Naive thymus-derived CD4-positive, alpha-beta T cell (primary cell): Measurements from ENCODE around the gene AGR3. TPM values are rescaled to one million over a fixed set of nuclear protein-coding genes. Genes with fewer than 3 reads are reported as not detected.

Experiments used
- ATAC-seq: fragments of 150-1000 bp; cut with Tn5 transposase; 2 replicates; pipeline ENCODE4 v1.10.0; 2021; ENCODE audit warnings: mild to moderate bottlenecking, moderate library complexity
- CTCF ChIA-PET: fragments of 350-600 bp; sonication (Branson Sonifier 250); formaldehyde crosslinking; loops from one replicate; lab custom pipeline; 2021; ENCODE audit warnings: antibody characterized with exemption; lab: Charles Lee
- POLR2A ChIA-PET: fragments of 350-600 bp; sonication (Branson Sonifier 250); formaldehyde crosslinking; loops from one replicate; lab custom pipeline; 2021; ENCODE audit warnings: antibody characterized with exemption, inconsistent platforms; lab: Charles Lee
- DNase-seq, 9 donors: peaks; one replicate each; pipeline versions ENCODE4 v3.0.0 to v3.0.0-alpha.2; 2020 to 2022; ENCODE audit warnings: mixed read lengths in 1 of 9
- H3K27ac ChIP-seq: one replicate; pipeline ENCODE4 v1.7.0; 2013; ENCODE audit warnings: mild to moderate bottlenecking, low read depth, low read length, moderate library complexity
- H3K27me3 ChIP-seq, 2 donors: one replicate each; pipeline ENCODE4 v1.7.0; 2013; ENCODE audit warnings: low read length in 2 of 2, mild to moderate bottlenecking in 2 of 2, moderate library complexity in 2 of 2; ENCODE audit not compliant: control insufficient read depth in 2 of 2, insufficient read depth in 2 of 2
- H3K36me3 ChIP-seq, 3 experiments: 1 replicate in 2 of 3; 2 replicates in 1 of 3; pipeline ENCODE4 v1.7.0; 2013; ENCODE audit warnings: low read length in 3 of 3, mild to moderate bottlenecking in 3 of 3, moderate library complexity in 1 of 3; ENCODE audit not compliant: insufficient read depth in 3 of 3, control insufficient read depth in 2 of 3
- H3K4me1 ChIP-seq, 2 donors: one replicate each; pipeline ENCODE4 v1.7.0; 2013; ENCODE audit warnings: low read length in 2 of 2, mild to moderate bottlenecking in 2 of 2, moderate library complexity in 1 of 2; ENCODE audit not compliant: control insufficient read depth in 2 of 2, insufficient read depth in 2 of 2
- H3K4me3 ChIP-seq: 2 replicates; pipeline ENCODE4 v1.7.0; 2013; ENCODE audit warnings: mild to moderate bottlenecking, low read length
- H3K9me3 ChIP-seq, 3 experiments: 1 replicate in 2 of 3; 2 replicates in 1 of 3; pipeline ENCODE4 v1.7.0; 2013; ENCODE audit warnings: low read length in 3 of 3; ENCODE audit not compliant: control insufficient read depth in 2 of 3
- H3K27ac Mint-ChIP-seq, 9 donors: one replicate each; pipeline ENCODE4 v1.8.0; 2020 to 2022; ENCODE audit warnings: mixed read lengths in 9 of 9, mild to moderate bottlenecking in 8 of 9, moderate library complexity in 5 of 9, inconsistent platforms in 2 of 9
- H3K27me3 Mint-ChIP-seq, 5 donors: one replicate each; pipeline ENCODE4 v1.8.0; 2021 to 2022; ENCODE audit warnings: mixed read lengths in 5 of 5, mild to moderate bottlenecking in 1 of 5
- H3K36me3 Mint-ChIP-seq, 5 donors: one replicate each; pipeline ENCODE4 v1.8.0; 2020 to 2022; ENCODE audit warnings: mixed read lengths in 5 of 5, mild to moderate bottlenecking in 3 of 5, inconsistent platforms in 1 of 5
- H3K4me1 Mint-ChIP-seq, 7 donors: one replicate each; pipeline ENCODE4 v1.8.0; 2020 to 2022; ENCODE audit warnings: mixed read lengths in 7 of 7, mild to moderate bottlenecking in 3 of 7, inconsistent platforms in 1 of 7
- H3K4me3 Mint-ChIP-seq, 10 donors: one replicate each; pipeline ENCODE4 v1.8.0; 2020 to 2022; ENCODE audit warnings: mild to moderate bottlenecking in 10 of 10, mixed read lengths in 10 of 10, moderate library complexity in 6 of 10, inconsistent platforms in 2 of 10
- H3K9me3 Mint-ChIP-seq, 11 donors: one replicate each; pipeline ENCODE4 v1.8.0; 2020 to 2022; ENCODE audit warnings: mixed read lengths in 11 of 11, mild to moderate bottlenecking in 4 of 11, inconsistent platforms in 1 of 11, moderate library complexity in 1 of 11
- intact Hi-C, 2 donors: fragments of 100-400 bp; cut with micrococcal nuclease; formaldehyde crosslinking; loops; one replicate each; pipeline ENCODE4 v1.15.1; 2023
- polyA plus RNA-seq, 2 donors: library from polyadenylated mRNA; unstranded; fragments of 300-500 nt; fragmentation: Illumina TruSeq; gene quantifications; one replicate each; pipeline ENCODE4 v1.2.3, GENCODE V29; 2021
- total RNA-seq, 6 experiments: library from RNA in 5 of 6; stranded (reverse) in 5 of 6; gene quantifications; 1 replicate in 5 of 6; 2 replicates in 1 of 6; pipeline ENCODE4 v1.2.3 and lab custom pipeline; 2021 to 2026

Gene AGR3
- total and polyA plus RNA-seq, 7 experiments from 2014 or later: not detected

- peaks cover 0 to 13% (median 2%) of the 10 kb centered on the region in 5 donors for H3K27me3 Mint-ChIP-seq
- ChIA-PET CTCF (interaction anchor here (0.7 kb wide), 1 partner anchor 443 kb away, joined by 4 read pairs; no protein-coding TSS in a partner anchor), POLR2A (no interaction called here)
- H3K27ac Mint-ChIP-seq: no peak overlapping the region
- no peak overlapping the region for H3K4me3 Mint-ChIP-seq
- no peak overlapping the region for H3K4me3 ChIP-seq
- DNase-seq (no peak), ATAC-seq (no peak)
- intact Hi-C loops: no loop called here
- H3K27me3 ChIP-seq: no peaks in the 10 kb centered on the region
- H3K9me3 Mint-ChIP-seq: no peaks in the 10 kb centered on the region
- no peaks in the 10 kb centered on the region for H3K9me3 ChIP-seq
- no peaks in the 10 kb centered on the region for H3K36me3 Mint-ChIP-seq
- peaks cover 0 to 11% (median 0%) of the 10 kb centered on the region in 7 donors for H3K4me1 Mint-ChIP-seq
- no peak overlapping the region for H3K27ac ChIP-seq
- H3K36me3 ChIP-seq: no peaks in the 10 kb centered on the region
- no peaks in the 10 kb centered on the region for H3K4me1 ChIP-seq
Observed at GRCh38 chr7:16889305-16889704, 7.5 kb upstream of the AGR3 start.

- no peaks in the 10 kb centered on the region for H3K4me1 ChIP-seq
- no peak for ATAC-seq
- no peak overlapping the region for H3K4me3 Mint-ChIP-seq
- intact Hi-C loops: no loop called here
- H3K27me3 ChIP-seq: no peaks in the 10 kb centered on the region
- H3K4me1 Mint-ChIP-seq: no peaks in the 10 kb centered on the region
- CTCF ChIA-PET: no interaction called here
- no peaks in the 10 kb centered on the region for H3K9me3 ChIP-seq
- H3K4me3 ChIP-seq: no peak overlapping the region
- H3K27ac Mint-ChIP-seq: no peak overlapping the region
- H3K27ac ChIP-seq: no peak overlapping the region
- peaks cover 0 to 16% (median 6%) of the 10 kb centered on the region in 5 donors for H3K27me3 Mint-ChIP-seq
- no peaks in the 10 kb centered on the region for H3K36me3 ChIP-seq
- POLR2A ChIA-PET: no interaction called here
- no peaks in the 10 kb centered on the region for H3K9me3 Mint-ChIP-seq
- DNase-seq: no peak
- no peaks in the 10 kb centered on the region for H3K36me3 Mint-ChIP-seq
Observed at GRCh38 chr7:16883918-16884317, 2.1 kb upstream of the AGR3 start.

GRCh38 chr7:16880554-16880953 is 1.2 kb downstream of the AGR3 start:
- ATAC-seq (no peak), DNase-seq (no peak)
- no peaks in the 10 kb centered on the region for H3K4me1 Mint-ChIP-seq
- Histone ChIP-seq H3K9me3 (no peaks in the 10 kb centered on the region), H3K36me3 (no peaks in the 10 kb centered on the region), H3K4me3 (no peak overlapping the region), H3K27me3 (no peaks in the 10 kb centered on the region), H3K27ac (no peak overlapping the region), H3K4me1 (no peaks in the 10 kb centered on the region)
- no peak overlapping the region for H3K4me3 Mint-ChIP-seq
- intact Hi-C loops: no loop called here
- H3K27ac Mint-ChIP-seq: no peak overlapping the region
- no peaks in the 10 kb centered on the region for H3K36me3 Mint-ChIP-seq
- ChIA-PET POLR2A (no interaction called here), CTCF (no interaction called here)
- peaks cover 0 to 13% (median under 1%) of the 10 kb centered on the region in 5 donors for H3K27me3 Mint-ChIP-seq
- no peaks in the 10 kb centered on the region for H3K9me3 Mint-ChIP-seq

GRCh38 chr7:16879181-16879580 is 2.6 kb downstream of the AGR3 start:
- H3K4me1 Mint-ChIP-seq: no peaks in the 10 kb centered on the region
- H3K36me3 Mint-ChIP-seq: no peaks in the 10 kb centered on the region
- intact Hi-C loops: no loop called here
- Histone ChIP-seq H3K36me3 (no peaks in the 10 kb centered on the region), H3K27ac (no peak overlapping the region), H3K4me3 (no peak overlapping the region), H3K4me1 (no peaks in the 10 kb centered on the region), H3K27me3 (no peaks in the 10 kb centered on the region), H3K9me3 (no peaks in the 10 kb centered on the region)
- CTCF ChIA-PET: no interaction called here
- peaks cover 0 to under 1% (median 0%) of the 10 kb centered on the region in 11 donors for H3K9me3 Mint-ChIP-seq
- H3K27me3 Mint-ChIP-seq: peaks cover 0 to 16% (median 3%) of the 10 kb centered on the region in 5 donors
- H3K27ac Mint-ChIP-seq: no peak overlapping the region
- ATAC-seq (no peak), DNase-seq (no peak)
- POLR2A ChIA-PET: no interaction called here
- H3K4me3 Mint-ChIP-seq: no peak overlapping the region

- Histone ChIP-seq H3K4me3 (no peak overlapping the region), H3K27ac (no peak overlapping the region), H3K4me1 (no peaks in the 10 kb centered on the region), H3K36me3 (no peaks in the 10 kb centered on the region), H3K9me3 (no peaks in the 10 kb centered on the region), H3K27me3 (no peaks in the 10 kb centered on the region)
- ChIA-PET POLR2A (no interaction called here), CTCF (interaction anchor here (0.5 kb wide), 1 partner anchor 1973 kb away, joined by 3 read pairs; no protein-coding TSS in a partner anchor)
- Mint-ChIP-seq H3K36me3 (no peaks in the 10 kb centered on the region), H3K9me3 (peaks cover 0 to 9% (median 4%) of the 10 kb centered on the region in 11 donors), H3K4me1 (no peaks in the 10 kb centered on the region), H3K27ac (no peak overlapping the region), H3K27me3 (peaks cover 0 to 22% (median 4%) of the 10 kb centered on the region in 5 donors), H3K4me3 (no peak overlapping the region)
- DNase-seq: no peak
- intact Hi-C loops: no loop called here
- ATAC-seq: no peak
Observed at GRCh38 chr7:16875861-16876260, 5.9 kb downstream of the AGR3 start.

- POLR2A ChIA-PET: no interaction called here
- H3K4me1 Mint-ChIP-seq: no peaks in the 10 kb centered on the region
- no peak overlapping the region for H3K27ac Mint-ChIP-seq
- H3K27me3 Mint-ChIP-seq: peaks cover 0 to 14% (median 4%) of the 10 kb centered on the region in 5 donors
- no peaks in the 10 kb centered on the region for H3K27me3 ChIP-seq
- H3K4me3 Mint-ChIP-seq: no peak overlapping the region
- peaks cover 0 to 9% (median 4%) of the 10 kb centered on the region in 11 donors for H3K9me3 Mint-ChIP-seq
- no peak overlapping the region for H3K27ac ChIP-seq
- DNase-seq (no peak), ATAC-seq (no peak)
- intact Hi-C loops: no loop called here
- CTCF ChIA-PET: interaction anchor here (0.6 kb wide), 1 partner anchor 400 kb away, joined by 6 read pairs; no protein-coding TSS in a partner anchor
- no peaks in the 10 kb centered on the region for H3K36me3 Mint-ChIP-seq
- H3K4me3 ChIP-seq: no peak overlapping the region
- H3K4me1 ChIP-seq: no peaks in the 10 kb centered on the region
- H3K9me3 ChIP-seq: no peaks in the 10 kb centered on the region
- H3K36me3 ChIP-seq: no peaks in the 10 kb centered on the region
Observed at GRCh38 chr7:16874066-16874465, 7.7 kb downstream of the AGR3 start.

GRCh38 chr7:16867328-16867727 is 14.5 kb downstream of the AGR3 start:
- Histone ChIP-seq H3K27ac (no peak overlapping the region), H3K4me3 (no peak overlapping the region), H3K36me3 (no peaks in the 10 kb centered on the region), H3K4me1 (no peaks in the 10 kb centered on the region), H3K9me3 (no peaks in the 10 kb centered on the region), H3K27me3 (no peaks in the 10 kb centered on the region)
- Mint-ChIP-seq H3K27me3 (peaks cover 0 to 26% (median 10%) of the 10 kb centered on the region in 5 donors), H3K36me3 (no peaks in the 10 kb centered on the region), H3K4me1 (no peaks in the 10 kb centered on the region), H3K27ac (no peak overlapping the region), H3K9me3 (peaks cover 0 to 8% (median 3%) of the 10 kb centered on the region in 11 donors), H3K4me3 (no peak overlapping the region)
- ATAC-seq (no peak), DNase-seq (no peak)
- CTCF ChIA-PET: no interaction called here
- POLR2A ChIA-PET: no interaction called here
- intact Hi-C loops: no loop called here
